BJ (cell line): ENCODE data around the gene SFT2D1. TPM values are rescaled to one million over a fixed set of nuclear protein-coding genes. Genes with fewer than 3 reads are reported as not detected.

Experiments
- CTCF ChIA-PET: fragments of 350-600 bp; formaldehyde crosslinking; extraction: SDS; loops from one replicate; lab custom pipeline; 2021; ENCODE audit warnings: antibody characterized with exemption, inconsistent platforms; lab: Yijun Ruan, JAX
- POLR2A ChIA-PET: fragments of 300-600 bp; sonication (Branson Sonifier 250); formaldehyde crosslinking; extraction: SDS; loops from one replicate; lab custom pipeline; 2021; ENCODE audit warnings: antibody characterized with exemption; lab: Charles Lee
- DNase-seq: peaks from one replicate; pipeline ENCODE4 v3.0.0-alpha.2; 2011; ENCODE audit warnings: low read depth
- H3K27me3 ChIP-seq: 2 replicates; pipeline ENCODE4 v1.6.0; 2011; ENCODE audit warnings: low read length; ENCODE audit not compliant: control insufficient read depth, insufficient read depth
- H3K36me3 ChIP-seq: 2 replicates; pipeline ENCODE4 v1.5.1; 2011; ENCODE audit warnings: low read length; ENCODE audit not compliant: control insufficient read depth, insufficient read depth
- H3K4me3 ChIP-seq: 2 replicates; pipeline ENCODE4 v1.5.1; 2011; ENCODE audit warnings: low read depth, mild to moderate bottlenecking, control low read depth, low read length
- CTCF ChIP-seq: IDR thresholded peaks from 2 replicates; pipeline ENCODE4 v1.5.1; 2011; ENCODE audit warnings: low read depth, mild to moderate bottlenecking, control low read depth, inconsistent platforms, low read length, moderate library complexity; ENCODE audit not compliant: insufficient read depth
- polyA plus RNA-seq: library from polyadenylated mRNA; depleted of rRNA; stranded (reverse); fragments of >200 nt; gene quantifications from 2 replicates; pipeline ENCODE4 v1.2.3, GENCODE V29; 2011

The SFT2D1 gene
- polyA plus RNA-seq, 1 experiment = 24.9 TPM

- Histone ChIP-seq H3K4me3 (no peak overlapping the region), H3K27me3 (no peaks in the 10 kb centered on the region), H3K36me3 (no peaks in the 10 kb centered on the region)
- TF ChIP-seq CTCF = no peak
- POLR2A ChIA-PET = no interaction called here
- no peak for DNase-seq
- CTCF ChIA-PET = no interaction called here
These were observed 28.1 kb upstream of the SFT2D1 start for GRCh38 chr6:166370489-166370888.

GRCh38 chr6:166369782-166370181 lies 27.4 kb upstream of the SFT2D1 start:
- TF ChIP-seq CTCF = no peak
- no peaks in the 10 kb centered on the region for H3K36me3 ChIP-seq
- CTCF ChIA-PET = no interaction called here
- no peaks in the 10 kb centered on the region for H3K27me3 ChIP-seq
- H3K4me3 ChIP-seq = no peak overlapping the region
- no peak for DNase-seq
- POLR2A ChIA-PET = no interaction called here

GRCh38 chr6:166366921-166367320 lies 24.6 kb upstream of the SFT2D1 start:
- H3K36me3 ChIP-seq = no peaks in the 10 kb centered on the region; the same call in 1 of the 2 replicates
- TF ChIP-seq CTCF = no peak
- H3K4me3 ChIP-seq = no peak overlapping the region
- CTCF ChIA-PET = interaction anchor here (1.6 to 1.7 kb wide), 3 partner anchors 10 to 14 kb away, joined by 3 to 6 read pairs (median 4); no protein-coding TSS in a partner anchor
- DNase-seq = no peak
- no peaks in the 10 kb centered on the region for H3K27me3 ChIP-seq
- POLR2A ChIA-PET = interaction anchor here (0.6 kb wide), 1 partner anchor 1798 kb away, joined by 4 read pairs; no protein-coding TSS in a partner anchor

GRCh38 chr6:166365806-166366205 lies 23.5 kb upstream of the SFT2D1 start:
- Histone ChIP-seq H3K36me3 (no peaks in the 10 kb centered on the region; the same call in 1 of the 2 replicates), H3K27me3 (no peaks in the 10 kb centered on the region), H3K4me3 (no peak overlapping the region)
- ChIA-PET POLR2A (no interaction called here), CTCF (interaction anchor here (1.6 to 1.7 kb wide), 3 partner anchors 11 to 15 kb away, joined by 3 to 6 read pairs (median 4); no protein-coding TSS in a partner anchor)
- DNase-seq = no peak
- TF ChIP-seq CTCF = no peak

- DNase-seq = no peak
- H3K4me3 ChIP-seq = no peak overlapping the region
- no peak for TF ChIP-seq CTCF
- CTCF ChIA-PET = interaction anchor here (0.8 kb wide), 1 partner anchor 16 kb away, joined by 3 read pairs; no protein-coding TSS in a partner anchor
- no peaks in the 10 kb centered on the region for H3K27me3 ChIP-seq
- no peaks in the 10 kb centered on the region; the same call in 1 of the 2 replicates for H3K36me3 ChIP-seq
- POLR2A ChIA-PET = interaction anchor here (0.7 kb wide), 1 partner anchor 24 kb away, joined by 3 read pairs; no protein-coding TSS in a partner anchor
These were observed 22.9 kb upstream of the SFT2D1 start for GRCh38 chr6:166365221-166365620.
